LNCAP (cell line): ENCODE measurements around the gene NELFE.
"Not testable (repeated sequence)": the region's sequence is repeated elsewhere in the genome, so short reads cannot be mapped to it uniquely, and the experiment has no call there.

Experiments
- TF ChIP-seq, protein P1 (sequence below): fragments of 450-650 bp; IDR thresholded peaks from 2 replicates; pipeline ENCODE4 v1.5.1; 2017; ENCODE audit warnings: mild to moderate bottlenecking

The NELFE gene, protein sequence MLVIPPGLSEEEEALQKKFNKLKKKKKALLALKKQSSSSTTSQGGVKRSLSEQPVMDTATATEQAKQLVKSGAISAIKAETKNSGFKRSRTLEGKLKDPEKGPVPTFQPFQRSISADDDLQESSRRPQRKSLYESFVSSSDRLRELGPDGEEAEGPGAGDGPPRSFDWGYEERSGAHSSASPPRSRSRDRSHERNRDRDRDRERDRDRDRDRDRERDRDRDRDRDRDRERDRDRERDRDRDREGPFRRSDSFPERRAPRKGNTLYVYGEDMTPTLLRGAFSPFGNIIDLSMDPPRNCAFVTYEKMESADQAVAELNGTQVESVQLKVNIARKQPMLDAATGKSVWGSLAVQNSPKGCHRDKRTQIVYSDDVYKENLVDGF

DNA sequence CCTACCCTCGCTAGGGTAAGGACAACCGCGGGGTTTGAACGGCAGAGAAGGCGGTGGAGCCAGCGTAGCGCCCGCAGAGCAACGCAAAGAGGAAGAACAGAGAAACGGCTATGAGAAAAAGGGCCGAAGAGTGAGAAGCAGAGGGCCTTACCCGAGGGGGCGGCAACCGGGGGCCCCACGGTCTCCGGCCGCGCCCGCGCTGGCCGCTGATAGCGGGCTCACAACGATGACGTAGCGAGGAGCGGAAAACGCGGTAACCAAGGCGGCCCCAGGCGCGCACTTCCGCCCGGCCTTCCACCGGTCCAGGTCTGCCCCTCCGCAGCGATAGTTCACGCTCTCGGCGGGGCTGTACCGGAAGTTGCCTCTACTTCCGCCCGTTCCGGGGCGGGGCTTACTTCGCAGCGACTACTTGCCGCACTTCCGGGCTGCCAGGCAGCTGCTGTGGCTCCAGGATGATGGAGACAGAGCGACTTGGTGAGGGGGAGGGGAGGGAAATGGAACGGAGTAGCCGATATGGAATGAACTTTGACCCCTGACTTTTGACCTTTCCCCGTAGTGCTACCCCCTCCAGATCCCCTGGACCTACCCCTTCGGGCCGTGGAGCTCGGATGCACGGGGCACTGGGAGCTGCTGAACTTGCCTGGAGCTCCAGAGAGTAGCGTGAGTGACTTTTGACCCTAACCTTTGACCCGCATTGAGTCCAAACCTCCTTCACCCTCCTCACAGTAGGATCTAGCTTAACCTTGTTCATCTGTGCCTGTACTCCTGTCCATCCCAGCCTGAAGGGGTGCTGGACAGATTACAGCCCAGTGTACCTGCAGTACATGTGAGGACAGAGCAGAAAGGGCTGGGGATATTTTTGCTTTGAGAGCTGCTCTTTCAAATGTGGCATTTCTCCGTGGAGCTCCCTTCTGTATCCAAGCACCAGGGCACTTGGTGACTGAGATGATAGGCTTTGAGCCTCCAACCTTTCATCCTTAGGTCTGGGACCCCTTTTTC, at the start of gene NELFE, which contains the start of gene SKIC2:
Gene NELFE, minus strand, starts transcription at position 231 of the 999 bp plus-strand sequence. CDS start 525 bp downstream, outside the sequence.
Gene SKIC2, plus strand, starts transcription at position 435 of the 999 bp plus-strand sequence. Its CDS starts 18 bp downstream, at position 453.
- TF ChIP-seq, protein P1, sequence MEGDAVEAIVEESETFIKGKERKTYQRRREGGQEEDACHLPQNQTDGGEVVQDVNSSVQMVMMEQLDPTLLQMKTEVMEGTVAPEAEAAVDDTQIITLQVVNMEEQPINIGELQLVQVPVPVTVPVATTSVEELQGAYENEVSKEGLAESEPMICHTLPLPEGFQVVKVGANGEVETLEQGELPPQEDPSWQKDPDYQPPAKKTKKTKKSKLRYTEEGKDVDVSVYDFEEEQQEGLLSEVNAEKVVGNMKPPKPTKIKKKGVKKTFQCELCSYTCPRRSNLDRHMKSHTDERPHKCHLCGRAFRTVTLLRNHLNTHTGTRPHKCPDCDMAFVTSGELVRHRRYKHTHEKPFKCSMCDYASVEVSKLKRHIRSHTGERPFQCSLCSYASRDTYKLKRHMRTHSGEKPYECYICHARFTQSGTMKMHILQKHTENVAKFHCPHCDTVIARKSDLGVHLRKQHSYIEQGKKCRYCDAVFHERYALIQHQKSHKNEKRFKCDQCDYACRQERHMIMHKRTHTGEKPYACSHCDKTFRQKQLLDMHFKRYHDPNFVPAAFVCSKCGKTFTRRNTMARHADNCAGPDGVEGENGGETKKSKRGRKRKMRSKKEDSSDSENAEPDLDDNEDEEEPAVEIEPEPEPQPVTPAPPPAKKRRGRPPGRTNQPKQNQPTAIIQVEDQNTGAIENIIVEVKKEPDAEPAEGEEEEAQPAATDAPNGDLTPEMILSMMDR: no peak

DNA sequence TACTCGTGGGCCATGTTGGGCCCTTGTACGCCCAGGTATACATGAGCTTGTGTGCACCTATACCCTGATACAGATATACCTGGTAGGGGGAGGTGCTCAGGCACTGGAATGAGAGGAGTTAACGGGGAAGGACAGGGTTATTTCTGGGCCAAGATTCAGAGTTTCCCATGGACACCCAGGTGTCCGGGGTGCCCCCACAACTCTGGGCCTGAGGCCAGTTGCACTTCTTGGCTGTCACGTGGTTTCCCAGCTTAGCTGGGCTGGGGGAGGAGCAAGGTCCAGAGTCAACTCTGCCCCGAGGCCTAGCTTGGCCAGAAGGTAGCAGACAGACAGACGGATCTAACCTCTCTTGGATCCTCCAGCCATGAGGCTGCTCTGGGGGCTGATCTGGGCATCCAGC, 23.0 kb upstream of the NELFE start, which contains the start of gene C4A:
Gene C4A, plus strand, starts transcription at position 314 of the 400 bp plus-strand sequence. Its CDS starts 51 bp downstream, at position 365.
- TF ChIP-seq, protein P1: not testable (repeated sequence)

DNA sequence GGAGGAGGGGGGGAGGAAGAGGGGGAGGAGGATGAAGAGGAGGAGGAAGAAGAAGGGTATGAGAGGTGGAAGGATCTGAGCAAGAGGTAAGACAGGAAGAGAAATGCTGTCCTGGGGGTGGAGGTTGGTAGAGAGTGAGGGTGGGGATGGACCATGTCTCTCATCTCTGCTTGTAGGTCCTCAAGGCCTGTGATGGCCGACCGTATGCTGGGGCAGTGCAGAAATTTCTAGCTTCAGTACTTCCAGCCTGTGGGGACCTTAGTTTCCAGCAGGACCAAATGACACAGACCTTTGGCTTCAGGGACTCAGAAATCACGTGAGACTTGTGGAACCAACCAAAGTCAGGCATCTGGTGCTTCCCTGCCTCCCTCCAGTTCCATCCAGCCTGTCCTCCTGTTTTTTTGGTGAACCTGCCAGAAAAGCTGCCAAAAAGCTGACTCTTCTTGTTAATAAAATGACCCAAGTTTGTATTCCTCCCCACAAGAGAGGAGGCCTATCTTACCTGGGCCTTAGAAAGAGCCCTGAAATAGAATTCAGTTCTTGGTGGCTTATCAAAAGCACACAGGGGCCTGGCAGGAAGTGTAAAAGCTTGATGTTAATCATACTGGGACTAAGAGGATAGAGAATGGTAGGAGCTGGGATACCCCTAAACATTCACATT, 20.6 kb upstream of the NELFE start:
- TF ChIP-seq, protein P1: no peak

DNA sequence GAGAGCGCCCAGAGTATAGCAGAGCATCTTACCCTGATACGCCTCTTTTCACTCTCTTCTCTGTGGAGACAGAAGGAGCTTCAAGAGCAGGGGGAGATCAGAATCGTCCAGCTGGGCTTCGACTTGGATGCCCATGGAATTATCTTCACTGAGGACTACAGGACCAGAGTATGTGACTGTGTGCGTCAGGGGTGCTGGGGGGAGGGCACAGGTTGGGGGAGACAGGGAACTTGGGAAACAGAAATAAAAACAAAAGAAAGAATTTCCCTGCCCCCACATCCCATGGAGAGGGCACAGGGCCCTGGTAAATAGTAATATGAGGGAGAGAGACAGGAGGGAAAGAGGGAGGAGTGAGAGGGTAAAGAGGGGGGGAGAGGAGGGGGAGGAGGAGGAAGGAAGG, 20.1 kb upstream of the NELFE start:
- TF ChIP-seq, protein P1: no peak

DNA sequence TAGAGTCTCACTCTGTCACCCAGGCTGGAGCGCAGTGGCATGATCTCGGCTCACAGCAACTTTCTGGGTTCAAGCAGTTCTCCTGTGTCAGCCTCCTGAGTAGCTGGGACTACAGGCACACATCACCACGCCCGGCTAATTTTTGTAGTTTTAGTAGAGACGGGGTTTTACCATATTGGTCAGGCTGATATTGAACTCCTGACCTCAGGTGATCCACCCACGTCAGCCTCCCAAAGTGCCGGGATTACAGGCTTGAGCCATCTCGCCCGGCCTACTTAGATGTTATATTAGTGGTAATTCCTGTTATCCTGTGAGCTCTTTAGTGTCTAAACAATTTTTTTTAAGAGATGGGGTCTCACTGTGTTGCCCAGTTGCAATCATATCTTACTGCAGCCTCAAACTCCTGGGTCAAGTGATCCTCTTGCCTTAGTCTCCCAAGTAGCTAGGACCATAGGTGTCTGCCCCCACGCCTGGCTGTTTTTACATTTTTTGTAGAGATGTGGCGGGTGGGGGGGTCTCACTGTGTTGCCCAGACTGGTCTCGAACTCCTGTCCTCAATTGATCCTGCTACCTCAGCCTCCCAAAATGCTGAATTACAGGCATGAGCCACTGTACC, 19.2 kb upstream of the NELFE start:
- TF ChIP-seq, protein P1: no peak

DNA sequence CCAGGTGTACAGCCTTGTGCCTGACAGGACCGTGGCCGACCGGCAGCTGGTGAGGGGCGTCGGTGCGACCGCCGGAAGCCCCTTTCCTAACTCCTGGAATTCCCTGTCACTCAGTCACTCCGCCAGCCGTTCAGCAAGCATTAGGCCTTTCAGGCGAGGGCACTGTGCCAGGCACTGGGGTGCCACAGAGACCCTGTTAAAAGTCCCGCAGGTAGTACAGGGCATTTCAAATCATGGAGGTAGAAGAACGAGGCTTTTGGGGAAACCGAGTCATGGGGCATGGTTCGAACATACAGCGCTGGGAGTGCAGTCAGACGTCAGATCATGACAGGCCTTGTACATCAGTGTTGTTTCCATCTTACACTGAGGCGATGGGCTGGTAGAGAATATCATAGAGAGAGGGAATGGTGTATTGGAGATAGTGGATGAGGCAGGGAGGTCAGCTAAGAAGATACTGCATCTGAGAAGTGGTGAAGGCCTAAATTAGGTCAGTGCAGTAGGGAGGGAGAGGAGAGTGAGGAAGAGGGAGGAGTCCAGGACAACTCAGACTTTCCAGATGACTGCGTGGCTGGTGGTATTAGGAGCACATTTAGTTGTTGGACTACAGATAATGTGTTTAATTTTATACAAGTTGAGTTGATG, 14.1 kb upstream of the NELFE start:
- TF ChIP-seq, protein P1: no peak
